NCI-H128 (cell line): Measurements from ENCODE around the gene CAPN5.

ENCODE experiments used
- DNase-seq: peaks from one replicate; lab custom pipeline; 2025; ENCODE audit not compliant: unreplicated experiment; lab: John Stamatoyannopoulos, UW

The CAPN5 gene

DNA sequence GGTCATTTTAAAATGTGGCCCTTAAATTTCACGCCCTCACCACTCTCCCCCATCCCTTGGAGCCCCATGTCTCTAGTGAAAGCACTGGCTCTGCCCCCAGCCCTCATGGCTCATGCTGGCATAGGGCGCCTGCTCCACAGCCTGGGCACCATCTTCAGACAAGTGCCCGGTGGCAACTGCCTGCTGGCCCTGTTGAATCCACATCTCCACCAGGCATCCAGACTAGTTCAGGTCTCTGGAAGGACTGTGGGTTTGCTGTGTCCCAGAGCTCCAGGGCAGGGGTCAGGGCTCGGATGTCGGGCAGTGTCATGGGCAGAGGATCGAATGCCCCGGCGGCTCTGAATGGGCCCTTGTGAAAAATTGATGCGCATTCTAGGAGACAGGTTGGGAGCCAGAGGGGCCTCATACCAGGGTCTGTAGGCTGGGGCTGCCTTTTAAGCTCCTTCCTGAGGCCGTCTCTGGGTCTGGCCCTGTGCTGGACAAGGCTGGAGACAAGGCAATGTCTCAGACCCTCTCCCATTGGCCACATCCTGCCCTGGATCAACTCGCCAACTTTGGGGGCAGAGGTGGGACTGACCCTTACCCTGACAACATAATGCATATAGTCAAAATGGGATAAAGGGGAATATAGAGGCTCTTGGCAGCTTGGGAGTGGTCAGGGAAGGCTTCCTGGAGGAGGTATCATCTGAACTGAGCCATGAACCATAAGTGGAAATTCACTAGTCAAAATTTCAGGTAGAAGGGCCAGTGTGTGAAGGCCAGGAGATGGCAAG lies 62.5 kb downstream of the CAPN5 start:
- no peak for DNase-seq

DNA sequence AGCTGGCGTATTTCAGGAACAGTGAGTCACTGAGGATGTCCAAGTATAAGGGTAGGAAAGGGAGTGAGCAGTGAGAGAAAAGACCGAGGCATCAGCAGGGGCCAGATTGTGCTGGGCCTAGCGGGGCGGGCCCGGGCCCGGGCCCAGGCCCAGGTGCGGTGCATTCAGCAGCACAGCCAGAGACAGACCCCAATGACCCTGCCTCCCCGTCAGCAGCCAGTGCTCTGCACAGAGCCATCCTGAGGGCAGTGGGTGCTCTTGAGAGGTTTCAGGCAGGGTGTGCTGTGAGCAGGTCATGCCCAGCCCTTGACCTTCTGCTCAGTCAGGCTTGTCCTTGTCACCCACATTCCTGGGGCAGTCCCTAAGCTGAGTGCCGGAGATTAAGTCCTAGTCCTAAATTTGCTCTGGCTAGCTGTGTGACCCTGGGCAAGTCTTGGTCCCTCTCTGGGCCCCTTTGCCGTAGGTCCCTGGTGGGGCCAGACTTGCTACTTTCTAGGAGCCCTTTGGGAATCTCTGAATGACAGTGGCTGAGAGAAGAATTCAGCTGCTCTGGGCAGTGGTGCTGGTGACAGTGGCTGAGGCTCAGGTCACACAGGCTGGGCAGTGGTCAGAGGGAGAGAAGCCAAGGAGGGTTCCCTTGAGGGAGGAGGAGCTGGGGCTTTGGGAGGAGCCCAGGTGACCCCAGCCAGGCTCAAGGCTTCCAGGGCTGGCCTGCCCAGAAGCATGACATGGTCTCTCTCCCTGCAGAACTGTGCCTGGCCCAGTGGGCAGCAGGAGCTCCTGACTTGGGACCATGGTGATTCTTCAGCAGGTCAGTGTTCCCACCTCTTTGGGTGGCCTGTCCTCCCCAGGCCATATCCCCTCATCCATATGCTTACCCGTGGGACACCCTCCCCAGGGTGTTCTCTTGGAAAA lies 63.3 kb downstream of the CAPN5 start:
- DNase-seq = no peak

- no peak for DNase-seq
Measured at GRCh38 chr11:77130763-77131513, 64.2 kb downstream of the CAPN5 start.

DNA sequence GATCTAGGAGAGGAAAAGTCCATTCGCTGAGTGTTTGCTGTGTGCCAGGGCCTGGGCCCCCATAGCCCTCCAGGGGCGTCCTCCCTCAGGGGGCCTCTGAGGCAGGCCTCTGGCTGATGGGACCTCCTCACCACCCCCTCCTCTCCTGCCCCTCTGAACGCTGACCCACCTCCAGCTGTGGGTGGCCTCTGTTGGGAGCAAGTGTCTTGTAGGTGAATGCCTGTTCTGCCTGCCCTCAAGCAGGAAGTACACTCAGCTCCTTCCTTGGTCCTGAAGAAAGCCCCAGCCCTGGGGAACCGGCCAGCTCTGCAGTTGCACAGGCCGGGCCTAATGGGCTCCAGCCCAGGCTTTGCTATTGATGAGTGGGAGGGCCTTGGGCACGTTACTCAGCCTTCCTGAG lies 64.8 kb downstream of the CAPN5 start:
- no peak for DNase-seq

DNA sequence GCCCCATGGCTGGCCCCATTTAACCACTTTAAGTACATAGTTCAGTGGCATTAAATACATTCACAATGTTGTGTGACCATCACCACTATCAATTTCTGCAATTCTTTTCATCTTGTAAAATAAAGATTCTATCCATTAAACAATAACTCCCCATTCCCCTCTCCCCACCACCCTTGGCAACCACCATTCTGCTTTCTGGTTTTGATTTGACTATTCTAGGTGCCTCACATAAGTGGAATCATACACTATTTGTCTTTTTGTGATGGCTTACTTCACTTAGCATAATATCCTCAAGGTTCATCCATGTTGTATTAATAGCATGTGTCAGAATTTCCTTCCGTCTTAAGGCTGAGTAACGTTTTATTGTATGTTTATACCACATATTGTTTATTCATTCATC lies 68.3 kb downstream of the CAPN5 start:
- no peak for DNase-seq

DNA sequence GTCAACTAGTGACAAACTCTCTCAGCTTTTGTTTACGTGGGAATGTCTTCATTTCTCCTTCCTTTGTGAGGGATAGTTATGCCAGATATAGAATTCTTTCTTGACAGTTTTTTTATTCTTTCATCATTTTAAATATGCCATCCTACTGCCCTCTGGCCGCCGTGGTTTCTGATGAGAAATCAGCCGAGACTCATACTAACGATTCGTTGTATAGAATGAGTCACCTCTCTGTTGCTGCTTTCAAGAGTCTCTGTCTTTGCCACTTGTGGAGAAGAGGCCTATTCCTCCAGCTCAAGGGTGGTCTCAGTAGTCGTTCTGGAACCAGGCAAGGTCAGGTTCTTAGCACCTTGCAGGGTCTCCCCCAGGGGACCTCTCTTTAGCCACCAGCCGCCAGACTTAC lies 69.3 kb downstream of the CAPN5 start:
- DNase-seq = no peak

GRCh38 chr11:77136784-77137420 lies 70.1 kb downstream of the CAPN5 start:
- DNase-seq = no peak

DNA sequence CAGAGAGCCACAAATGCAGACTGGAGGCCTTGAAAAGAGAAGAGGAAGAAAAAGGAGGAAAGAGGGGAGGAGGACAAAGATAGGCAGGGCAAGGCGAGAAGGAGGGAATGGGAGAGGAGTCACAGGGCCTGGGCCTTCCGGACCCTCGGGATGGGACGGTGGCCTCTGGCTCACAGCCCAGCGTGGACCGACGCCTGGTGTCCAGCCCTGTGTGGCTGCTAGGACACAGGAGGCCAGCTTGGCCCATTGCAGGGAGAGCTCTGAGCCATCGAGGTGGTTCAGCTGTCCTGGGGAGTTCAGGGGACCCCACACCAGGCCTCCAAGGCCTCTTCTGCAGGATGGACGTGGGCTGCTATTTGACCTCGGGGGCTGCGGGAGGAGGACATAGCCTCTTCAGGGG lies 70.7 kb downstream of the CAPN5 start:
- DNase-seq = no peak

- DNase-seq = no peak
Measured at GRCh38 chr11:77138106-77138649, 71.4 kb downstream of the CAPN5 start.

DNA sequence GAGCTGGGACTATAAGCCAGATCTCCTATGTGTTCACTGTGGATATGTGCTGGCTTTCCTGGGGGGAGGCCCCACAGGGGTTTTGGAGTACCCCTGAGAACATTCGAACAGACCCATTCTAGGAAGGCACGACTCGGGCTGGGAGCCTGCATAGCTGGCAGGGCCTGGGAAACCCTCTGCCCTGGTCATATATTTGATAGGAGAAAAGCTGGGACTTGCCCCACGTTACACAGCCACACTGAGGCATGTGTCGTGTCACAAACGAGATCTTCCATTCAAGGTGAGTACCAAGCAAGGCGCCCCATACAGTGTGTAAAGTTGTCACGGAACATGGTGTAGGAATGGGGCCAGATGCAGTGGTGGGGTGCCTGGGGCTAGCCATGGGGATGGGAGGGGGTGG lies 72.4 kb downstream of the CAPN5 start:
- no peak for DNase-seq

DNA sequence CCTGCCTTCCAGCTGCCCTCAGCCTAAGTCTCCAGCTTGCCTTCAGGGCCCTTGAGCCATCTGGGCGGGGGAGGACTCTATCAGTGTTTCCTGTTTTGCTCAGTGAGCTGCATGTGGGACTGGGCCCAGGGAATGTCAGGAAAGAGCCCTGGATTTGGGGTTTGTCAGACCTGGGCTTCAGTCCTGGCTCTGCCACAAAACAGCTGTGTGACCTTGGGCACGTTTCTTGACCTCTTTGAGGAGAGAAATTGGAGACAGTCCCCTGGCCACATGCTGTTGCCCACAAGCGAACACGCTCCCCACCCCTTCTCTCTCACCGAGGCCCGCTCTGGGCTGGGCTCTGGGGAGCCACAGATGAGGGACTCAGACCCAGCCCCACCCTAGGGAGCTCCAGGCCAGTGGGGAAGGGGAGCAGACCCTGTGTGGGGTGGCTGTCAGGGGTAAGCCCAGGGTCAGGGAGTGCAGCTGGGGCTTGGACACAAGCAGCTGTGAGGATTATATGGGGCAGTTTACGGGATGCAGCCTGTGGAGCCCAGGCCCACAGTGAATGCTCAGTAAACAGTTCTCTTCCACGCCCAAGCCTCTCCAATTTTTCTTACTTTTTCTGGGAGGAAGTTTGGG lies 73.6 kb downstream of the CAPN5 start:
- no peak for DNase-seq

GRCh38 chr11:77141034-77141433 lies 74.3 kb downstream of the CAPN5 start:
- DNase-seq = no peak

GRCh38 chr11:77141475-77141874 lies 74.7 kb downstream of the CAPN5 start:
- no peak for DNase-seq

- DNase-seq = no peak
Measured at GRCh38 chr11:77142091-77142975, 75.6 kb downstream of the CAPN5 start.

GRCh38 chr11:77143405-77144020 lies 76.7 kb downstream of the CAPN5 start:
- no peak for DNase-seq

DNA sequence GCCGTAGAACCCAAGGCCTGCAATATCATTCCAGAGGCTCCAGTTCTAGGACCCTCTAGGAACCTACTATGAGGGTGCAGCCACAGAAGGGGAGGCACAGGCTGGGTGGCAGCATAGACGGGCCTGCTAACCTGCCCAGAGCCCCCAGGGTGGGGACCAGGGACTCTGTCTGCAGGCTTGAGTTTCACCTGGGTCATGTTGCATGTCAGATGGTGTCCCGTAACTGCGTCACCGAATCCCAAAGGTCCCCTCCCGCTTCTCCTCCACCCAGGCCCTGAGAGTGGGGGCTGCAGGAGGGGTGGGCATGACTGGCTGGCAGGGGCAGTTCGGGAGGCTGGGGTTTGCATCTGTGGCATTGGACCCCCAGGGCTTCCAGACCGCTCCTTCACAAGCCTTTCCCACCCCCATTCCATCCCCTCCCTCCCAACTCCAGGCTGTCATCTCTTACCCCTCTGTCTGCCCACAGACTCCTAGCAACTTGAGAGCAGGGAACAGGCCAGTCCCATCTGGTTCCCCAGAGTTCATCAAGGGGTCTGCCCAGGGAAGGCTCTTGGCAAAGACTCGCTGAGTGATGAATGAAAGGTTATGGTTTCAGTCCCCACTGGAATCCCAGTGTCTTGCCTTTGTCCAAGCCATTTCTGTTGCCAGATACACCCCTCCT lies 77.6 kb downstream of the CAPN5 start:
- no peak for DNase-seq

GRCh38 chr11:77144857-77145428 lies 78.2 kb downstream of the CAPN5 start:
- DNase-seq = no peak
